ENCODE results near the gene SERPINA6.

DNA sequence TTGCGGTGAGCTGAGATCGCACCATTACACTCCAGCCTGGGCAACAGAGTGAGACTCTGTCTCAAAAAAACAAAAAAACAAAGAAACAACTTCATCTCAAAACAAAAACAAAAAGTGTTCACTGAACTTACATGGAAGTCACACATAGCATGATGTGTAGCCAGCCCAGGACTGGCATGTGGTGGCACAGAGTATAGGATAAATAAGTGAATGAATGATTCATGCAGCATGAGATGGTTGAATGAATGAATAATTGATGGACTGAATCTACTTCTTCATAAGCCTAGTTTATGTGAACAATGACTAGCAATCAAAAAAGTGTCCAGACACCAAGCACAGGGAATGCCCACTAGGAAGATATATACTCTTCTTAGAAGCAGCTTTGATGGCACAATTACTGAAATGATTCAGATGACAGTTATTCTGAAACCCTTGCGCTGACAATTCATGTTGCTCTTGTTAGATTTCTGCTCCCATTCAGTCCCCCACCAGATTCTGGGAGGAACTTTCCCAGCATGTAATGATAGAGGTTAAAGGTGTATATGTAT is 31.6 kb upstream of the SERPINA6 start:
- TF ChIP-seq, protein P1, sequence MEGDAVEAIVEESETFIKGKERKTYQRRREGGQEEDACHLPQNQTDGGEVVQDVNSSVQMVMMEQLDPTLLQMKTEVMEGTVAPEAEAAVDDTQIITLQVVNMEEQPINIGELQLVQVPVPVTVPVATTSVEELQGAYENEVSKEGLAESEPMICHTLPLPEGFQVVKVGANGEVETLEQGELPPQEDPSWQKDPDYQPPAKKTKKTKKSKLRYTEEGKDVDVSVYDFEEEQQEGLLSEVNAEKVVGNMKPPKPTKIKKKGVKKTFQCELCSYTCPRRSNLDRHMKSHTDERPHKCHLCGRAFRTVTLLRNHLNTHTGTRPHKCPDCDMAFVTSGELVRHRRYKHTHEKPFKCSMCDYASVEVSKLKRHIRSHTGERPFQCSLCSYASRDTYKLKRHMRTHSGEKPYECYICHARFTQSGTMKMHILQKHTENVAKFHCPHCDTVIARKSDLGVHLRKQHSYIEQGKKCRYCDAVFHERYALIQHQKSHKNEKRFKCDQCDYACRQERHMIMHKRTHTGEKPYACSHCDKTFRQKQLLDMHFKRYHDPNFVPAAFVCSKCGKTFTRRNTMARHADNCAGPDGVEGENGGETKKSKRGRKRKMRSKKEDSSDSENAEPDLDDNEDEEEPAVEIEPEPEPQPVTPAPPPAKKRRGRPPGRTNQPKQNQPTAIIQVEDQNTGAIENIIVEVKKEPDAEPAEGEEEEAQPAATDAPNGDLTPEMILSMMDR (conservative IDR thresholded peaks at IDR 0.05): no peak
- no peak for TF ChIP-seq EZH2 (IDR thresholded peaks at IDR 0.05; ENCODE audit: low read depth)

Measured in PC-9 (cell line).